GM18505 (cell line): ENCODE data around the gene TM9SF1.

Experiments
- ATAC-seq: cut with Tn5 transposase; IDR thresholded peaks from one replicate; pipeline ENCODE4 v1.9.1; 2021; ENCODE audit not compliant: unreplicated experiment
- POLR2A ChIP-seq: IDR thresholded peaks from 4 replicates; pipeline ENCODE4 v1.6.1; 2011; ENCODE audit warnings: borderline replicate concordance; ENCODE audit not compliant: insufficient read depth, insufficient read length; ENCODE audit errors: extremely low read depth

TM9SF1 gene, protein sequence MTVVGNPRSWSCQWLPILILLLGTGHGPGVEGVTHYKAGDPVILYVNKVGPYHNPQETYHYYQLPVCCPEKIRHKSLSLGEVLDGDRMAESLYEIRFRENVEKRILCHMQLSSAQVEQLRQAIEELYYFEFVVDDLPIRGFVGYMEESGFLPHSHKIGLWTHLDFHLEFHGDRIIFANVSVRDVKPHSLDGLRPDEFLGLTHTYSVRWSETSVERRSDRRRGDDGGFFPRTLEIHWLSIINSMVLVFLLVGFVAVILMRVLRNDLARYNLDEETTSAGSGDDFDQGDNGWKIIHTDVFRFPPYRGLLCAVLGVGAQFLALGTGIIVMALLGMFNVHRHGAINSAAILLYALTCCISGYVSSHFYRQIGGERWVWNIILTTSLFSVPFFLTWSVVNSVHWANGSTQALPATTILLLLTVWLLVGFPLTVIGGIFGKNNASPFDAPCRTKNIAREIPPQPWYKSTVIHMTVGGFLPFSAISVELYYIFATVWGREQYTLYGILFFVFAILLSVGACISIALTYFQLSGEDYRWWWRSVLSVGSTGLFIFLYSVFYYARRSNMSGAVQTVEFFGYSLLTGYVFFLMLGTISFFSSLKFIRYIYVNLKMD

DNA sequence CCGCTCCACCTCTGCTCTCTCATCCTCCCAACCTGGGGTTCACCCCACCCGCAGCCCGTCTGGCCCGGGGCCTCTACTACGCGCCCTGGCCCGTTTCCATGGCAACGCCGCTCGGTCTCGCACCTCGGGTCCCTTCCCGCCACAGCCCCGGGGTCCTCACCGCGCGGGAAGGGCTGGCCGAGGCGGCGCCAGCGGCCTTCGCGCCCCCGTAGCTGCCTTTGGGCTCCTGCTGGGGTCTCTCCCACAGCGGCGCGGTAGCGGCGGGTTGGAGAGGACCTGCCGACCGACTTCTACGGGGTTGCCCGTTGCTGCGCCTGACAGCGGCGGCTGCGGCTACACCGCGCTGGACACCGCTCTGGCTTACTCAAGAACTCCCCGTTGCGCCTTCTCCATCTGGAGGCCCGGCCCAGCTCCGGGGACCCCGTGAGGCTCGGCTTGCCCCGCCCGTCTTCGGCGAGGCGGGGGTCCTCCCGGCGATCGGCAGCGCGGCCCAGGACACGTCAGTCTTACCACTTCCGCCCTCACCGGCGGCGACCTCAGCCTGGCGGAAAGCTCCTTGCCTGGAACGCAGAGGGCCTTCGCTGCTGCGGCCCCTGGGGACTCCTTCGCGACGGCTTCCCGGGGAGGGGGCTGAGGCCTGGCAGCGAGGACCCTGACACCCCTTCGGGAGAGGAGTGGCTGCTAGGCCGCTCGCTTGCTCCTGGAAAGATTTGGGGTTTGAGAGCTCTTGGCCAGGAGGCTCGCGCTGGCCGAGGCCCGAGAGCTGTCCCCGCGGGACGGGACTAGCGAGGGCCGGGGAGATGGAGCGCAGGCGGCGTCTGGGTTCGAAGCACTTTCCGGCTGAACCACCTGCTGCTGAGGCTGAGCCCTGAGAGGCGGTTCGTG lies at the start of gene TM9SF1:
Gene TM9SF1, minus strand, starts transcription at position 256 of the 885 bp plus-strand sequence. CDS start 422 bp downstream, outside the sequence.
- ATAC-seq, result peak; percentile 88
- TF ChIP-seq POLR2A, result peak; percentile 76

- ATAC-seq, result no peak
- no peak for TF ChIP-seq POLR2A
Observed at GRCh38 chr14:24243336-24243836, 48.1 kb upstream of the TM9SF1 start.

DNA sequence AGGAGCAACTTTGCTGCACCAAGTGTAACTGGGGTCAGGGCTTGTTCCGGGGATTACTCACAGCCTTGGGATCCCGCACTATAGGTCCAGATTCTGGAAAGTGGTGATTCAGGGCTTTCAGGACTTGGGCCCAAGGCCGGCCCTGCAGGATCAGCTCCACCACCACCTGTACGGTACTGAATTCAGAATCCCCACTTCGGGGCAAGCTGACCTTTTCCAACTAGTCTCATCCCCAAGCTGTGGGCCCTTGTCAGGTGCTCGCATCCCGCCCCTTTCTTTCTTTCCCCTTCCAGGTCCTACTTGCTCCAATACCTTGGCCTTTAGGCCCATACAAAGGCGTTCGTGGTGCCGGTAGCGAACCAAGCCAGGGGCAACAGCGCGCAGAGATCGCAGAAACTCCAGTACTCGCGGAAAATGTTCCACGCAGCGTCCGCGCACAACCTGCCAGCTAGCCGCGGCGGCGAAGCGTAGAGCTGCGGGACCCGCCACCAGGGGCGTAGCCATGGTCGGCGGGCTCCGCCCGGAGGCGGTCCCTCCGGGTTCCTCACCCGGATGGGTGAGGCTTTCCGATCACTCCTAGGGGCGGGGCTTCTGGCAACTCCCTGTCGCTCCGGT lies 46.7 kb upstream of the TM9SF1 start:
- peak; percentile 77 for ATAC-seq
- no peak for TF ChIP-seq POLR2A

DNA sequence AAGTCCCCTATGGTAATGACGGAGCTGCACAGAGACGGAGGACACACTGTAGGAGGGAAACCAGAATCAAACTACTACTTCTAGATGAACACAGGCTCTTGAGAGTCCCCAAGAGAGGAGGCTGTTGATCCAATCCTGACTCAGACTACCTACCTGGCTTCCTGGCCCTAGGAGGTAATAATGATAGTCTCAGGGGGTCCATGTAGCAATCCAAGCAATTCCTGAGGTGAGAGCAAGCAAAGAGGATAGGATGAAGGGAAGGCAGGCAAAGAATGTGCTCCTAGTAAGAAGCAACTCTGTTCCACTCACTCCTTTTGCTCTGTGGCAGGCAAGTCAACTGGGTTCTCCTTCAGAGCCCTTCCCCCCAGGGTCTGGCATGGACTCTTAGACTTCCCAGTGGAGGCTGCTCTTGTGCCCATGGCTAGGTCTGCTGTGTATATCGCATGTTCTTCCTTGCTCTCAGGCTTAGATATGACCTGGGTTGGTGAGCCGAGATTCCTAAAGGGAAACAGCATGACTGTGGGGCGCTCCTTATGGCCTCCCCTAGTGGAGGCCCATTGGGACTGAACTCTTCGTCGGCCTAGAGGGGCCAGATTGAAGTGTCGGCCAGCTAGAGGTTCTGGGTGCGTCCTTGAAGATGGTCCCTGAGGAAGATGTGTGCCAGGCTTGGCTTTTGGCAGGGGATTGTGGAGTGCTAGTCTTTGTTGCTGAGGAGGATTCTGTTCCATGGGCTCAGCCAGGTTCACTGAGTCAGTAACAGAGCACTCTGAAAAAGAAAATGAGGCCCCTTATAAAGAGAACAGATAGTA lies 45.1 kb upstream of the TM9SF1 start:
- no peak for ATAC-seq
- TF ChIP-seq POLR2A, result no peak

GRCh38 chr14:24238527-24239037 lies 43.3 kb upstream of the TM9SF1 start:
- TF ChIP-seq POLR2A, result no peak

GRCh38 chr14:24238123-24238522 lies 42.9 kb upstream of the TM9SF1 start:
- ATAC-seq, result no peak

More at GRCh38 chr14:24238527-24239037, 43.3 kb upstream of the TM9SF1 start:
- ATAC-seq, result no peak

DNA sequence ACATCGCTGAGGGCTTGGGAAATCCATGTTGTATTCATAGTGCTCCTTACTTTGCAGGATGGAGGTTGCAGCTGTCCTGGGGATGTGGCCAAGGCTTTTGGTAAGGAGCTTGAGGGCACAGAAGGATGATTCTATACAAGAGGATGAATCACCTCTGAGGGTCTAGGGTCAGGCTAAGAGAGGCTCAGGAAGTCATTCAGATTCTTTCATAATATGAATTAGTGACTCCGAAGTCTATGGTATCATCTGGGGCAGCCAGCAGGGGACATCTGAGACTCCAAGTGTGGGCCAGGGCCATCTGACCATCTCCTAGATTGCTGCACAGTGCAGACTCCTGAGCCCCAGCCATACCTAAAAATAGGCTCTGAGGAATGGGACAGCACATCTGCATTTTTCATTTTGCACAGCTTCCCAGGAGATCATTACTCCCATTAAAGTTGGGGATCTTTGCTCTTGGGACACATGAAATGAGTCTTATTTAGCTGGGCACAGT lies 42.3 kb upstream of the TM9SF1 start:
- TF ChIP-seq POLR2A, result no peak

More at GRCh38 chr14:24238123-24238522, 42.9 kb upstream of the TM9SF1 start:
- no peak for TF ChIP-seq POLR2A

GRCh38 chr14:24236689-24237462 lies 41.6 kb upstream of the TM9SF1 start:
- TF ChIP-seq POLR2A, result no peak
- ATAC-seq, result no peak

More for the DNA sequence above, 42.3 kb upstream of the TM9SF1 start:
- ATAC-seq, result no peak

- no peak for TF ChIP-seq POLR2A
- ATAC-seq, result no peak
Observed at GRCh38 chr14:24235804-24236688, 40.8 kb upstream of the TM9SF1 start.
